DMS153 (cell line): ENCODE results near the gene BAMBI.
"Not testable (repeated sequence)": the region's sequence is repeated elsewhere in the genome, so short reads cannot be mapped to it uniquely, and the experiment has no call there.

Experiments used
- DNase-seq: peaks from one replicate; lab custom pipeline; 2025; lab: John Stamatoyannopoulos, UW

Gene BAMBI, protein sequence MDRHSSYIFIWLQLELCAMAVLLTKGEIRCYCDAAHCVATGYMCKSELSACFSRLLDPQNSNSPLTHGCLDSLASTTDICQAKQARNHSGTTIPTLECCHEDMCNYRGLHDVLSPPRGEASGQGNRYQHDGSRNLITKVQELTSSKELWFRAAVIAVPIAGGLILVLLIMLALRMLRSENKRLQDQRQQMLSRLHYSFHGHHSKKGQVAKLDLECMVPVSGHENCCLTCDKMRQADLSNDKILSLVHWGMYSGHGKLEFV

DNA sequence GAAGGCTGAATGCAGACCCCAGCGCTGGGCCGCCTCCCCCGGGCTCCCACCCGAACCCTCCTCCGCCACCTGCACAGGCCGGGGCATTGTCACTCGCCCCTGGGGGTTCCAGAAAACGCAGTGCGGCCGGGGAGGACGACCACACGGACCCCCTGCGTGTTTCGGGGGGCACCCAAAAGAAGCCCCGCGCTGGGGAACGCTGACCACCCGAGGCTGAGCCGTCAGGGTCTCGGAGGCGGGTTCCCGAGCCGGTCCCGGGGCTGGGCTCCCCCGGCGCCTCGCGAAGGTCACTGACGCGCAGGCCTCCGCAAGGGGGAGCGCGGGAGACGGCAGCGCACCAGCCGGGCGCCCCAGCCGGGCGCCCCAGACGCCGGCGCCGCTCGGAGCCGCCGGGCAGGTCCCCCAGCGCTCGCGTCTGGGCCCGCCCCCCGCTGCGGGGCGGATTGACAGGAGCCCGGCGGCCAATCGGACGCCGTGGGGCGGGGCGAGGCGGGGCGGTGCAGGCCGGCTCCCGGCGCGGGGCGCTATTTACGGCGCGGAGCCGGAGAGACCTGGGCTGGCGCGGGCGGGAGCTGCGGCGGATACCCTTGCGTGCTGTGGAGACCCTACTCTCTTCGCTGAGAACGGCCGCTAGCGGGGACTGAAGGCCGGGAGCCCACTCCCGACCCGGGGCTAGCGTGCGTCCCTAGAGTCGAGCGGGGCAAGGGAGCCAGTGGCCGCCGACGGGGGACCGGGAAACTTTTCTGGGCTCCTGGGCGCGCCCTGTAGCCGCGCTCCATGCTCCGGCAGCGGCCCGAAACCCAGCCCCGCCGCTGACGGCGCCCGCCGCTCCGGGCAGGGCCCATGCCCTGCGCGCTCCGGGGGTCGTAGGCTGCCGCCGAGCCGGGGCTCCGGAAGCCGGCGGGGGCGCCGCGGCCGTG, at the start of gene BAMBI:
BAMBI (plus strand) TSS at position 554 of the 920 bp plus-strand sequence. CDS start 377 bp downstream, outside the sequence.
- DNase-seq: peak; percentile 65

DNA sequence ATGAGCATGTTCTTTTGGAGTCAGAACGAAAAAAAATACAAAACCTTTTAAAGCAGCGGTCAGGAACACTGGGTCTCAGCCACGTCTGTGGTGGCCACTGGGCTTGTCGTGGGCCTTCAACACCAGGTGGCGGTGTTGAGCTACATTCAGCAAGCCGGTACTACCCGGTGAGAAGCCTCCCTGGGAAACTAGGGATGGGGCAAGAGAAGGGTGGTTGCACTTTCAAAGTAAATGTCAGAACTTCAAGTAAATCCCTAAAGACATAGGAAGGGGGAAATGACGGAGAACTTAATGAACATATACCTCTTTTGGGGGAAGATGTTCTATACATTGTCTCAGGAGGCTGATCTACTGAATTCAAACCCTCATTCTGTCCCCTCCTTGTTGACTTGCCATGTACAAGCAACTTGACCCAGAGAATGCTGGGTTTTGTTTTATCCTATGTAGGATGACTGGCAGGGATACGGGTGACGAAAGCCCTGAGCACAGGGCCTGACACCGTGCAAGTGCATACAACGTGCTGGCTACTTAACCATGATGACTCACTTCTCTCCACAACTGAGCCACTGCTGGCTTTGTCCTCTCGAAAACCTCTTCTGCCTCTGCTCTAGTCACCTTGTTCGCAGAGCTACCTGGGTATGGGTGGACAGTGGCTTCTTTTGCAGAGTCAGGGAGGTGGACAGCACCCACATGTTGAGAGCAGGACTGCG, 49.0 kb upstream of the BAMBI start:
- DNase-seq: peak; percentile 9

DNA sequence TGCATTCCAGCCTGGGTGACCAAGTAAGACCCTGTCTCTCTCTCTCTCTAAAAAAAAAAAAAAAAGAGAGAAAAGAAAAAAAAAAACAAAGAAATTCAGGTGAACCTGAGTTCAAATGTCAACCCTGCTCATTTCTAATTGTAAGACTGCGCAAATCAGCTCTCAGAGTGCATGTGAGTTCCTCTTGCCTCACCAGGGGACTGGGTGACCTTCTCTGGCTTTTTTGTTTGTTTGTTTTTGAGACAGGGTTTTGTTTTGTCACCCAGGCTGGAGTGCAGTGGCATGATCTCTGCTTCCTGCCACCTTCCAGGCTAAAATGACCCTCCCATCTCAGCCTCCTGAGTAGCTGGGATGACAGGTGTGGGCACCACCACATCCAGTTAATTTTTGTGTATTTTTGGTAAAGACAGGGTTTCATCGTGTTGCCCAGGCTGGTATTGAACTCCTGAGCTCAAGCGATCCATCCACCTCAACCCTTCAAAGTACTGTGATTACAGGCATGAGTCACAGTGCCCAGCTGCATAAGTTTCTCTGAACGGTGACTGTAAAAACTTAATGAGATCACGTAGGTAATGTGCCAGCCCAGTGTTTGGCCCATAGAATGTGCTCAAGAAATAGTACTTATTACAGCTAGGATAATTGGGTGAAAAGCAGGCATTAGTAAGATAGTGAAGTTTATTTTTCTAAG, 45.3 kb upstream of the BAMBI start:
- DNase-seq: no peak

DNA sequence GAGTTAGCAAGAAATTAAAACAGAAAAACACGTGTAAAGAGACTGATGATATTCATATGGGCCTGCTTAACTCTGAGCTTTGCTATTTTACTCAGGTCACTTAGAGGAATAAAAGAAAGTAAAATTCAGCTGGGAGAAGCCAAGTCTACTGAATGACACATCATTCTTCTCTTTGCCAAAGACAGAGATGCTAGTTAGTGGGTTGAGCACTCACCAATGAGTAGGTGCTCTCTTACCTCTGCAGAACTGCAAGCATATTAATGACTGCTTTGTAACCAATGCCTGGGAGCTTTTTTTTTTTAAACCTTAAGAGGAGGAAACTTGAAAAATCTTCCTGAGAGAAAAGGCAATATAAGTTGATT, 44.8 kb upstream of the BAMBI start:
- DNase-seq: no peak

DNA sequence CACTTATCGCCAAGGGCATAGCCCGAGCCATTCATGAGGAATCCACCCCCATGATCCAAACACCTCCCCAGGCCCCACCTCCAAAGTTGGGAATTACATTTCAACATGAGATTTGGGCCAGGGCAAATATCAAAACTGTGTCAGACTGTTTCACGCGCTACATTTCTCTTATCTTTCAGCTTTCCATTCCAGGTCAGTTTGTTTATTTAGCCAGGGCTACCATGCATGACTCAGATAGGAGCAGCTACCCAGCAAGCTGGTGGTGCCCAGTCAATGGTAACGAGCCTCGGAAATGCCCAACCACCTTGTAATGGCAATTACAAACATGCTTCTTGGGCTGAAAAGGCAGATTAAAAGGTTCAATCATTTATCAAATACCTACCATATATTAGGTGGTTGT, 43.6 kb upstream of the BAMBI start:
- no peak for DNase-seq

DNA sequence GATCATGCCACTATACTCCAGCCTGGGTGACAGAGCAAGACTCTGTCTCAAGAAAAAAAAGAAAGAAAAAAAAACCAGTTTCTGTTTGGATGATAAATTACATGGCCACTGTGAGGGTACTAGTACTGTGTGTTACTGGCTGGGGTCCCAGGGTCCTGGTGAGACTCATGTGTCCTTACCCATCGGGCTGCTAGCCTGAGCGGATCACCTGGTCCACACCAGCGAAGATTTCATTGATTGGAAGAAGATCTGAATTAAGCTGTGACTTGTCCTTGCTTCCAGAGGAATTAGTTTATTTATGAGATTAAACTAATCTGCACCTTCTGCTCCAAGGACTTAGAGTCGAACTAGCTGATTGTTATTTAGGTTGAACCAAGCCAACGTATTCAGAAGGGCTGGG, 40.0 kb upstream of the BAMBI start:
- DNase-seq: no peak

DNA sequence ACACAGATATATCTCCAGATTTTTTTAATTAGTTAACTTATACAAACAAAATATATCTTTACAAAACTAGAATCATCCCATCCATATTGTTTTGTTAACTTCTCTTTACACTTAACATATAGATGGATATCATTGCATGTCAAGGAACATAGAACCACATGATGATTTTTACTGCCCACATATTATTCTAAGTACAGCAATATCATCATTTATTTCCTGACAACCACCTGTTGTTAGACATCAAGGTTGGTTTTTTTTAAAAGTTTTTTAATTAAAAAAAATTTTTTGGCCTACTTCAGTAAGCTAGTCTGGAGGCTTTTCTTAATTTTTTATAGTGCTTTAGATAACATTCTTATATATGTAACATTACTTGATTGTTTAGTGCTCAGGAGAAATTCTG, 38.9 kb upstream of the BAMBI start:
- DNase-seq: no peak

DNA sequence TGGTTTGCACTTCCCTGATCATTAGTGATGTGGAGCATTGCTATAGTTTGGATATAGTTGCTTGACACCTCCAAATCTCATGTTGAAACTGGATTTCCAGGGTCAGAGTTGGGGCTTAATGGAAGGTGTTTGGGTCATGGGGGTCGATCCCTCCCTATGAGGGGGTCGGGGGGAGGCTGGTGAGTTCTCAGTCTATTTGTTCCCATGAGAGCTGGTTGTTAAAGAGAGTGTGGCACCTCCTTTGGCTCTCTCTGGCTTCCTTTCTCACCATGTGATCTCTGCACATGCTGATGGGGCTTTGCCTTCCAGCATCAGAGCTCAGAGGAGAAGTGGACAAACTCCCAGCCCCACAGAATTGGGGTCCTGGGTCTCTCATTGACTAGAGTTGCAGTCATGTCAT, 36.8 kb upstream of the BAMBI start:
- no peak for DNase-seq

DNA sequence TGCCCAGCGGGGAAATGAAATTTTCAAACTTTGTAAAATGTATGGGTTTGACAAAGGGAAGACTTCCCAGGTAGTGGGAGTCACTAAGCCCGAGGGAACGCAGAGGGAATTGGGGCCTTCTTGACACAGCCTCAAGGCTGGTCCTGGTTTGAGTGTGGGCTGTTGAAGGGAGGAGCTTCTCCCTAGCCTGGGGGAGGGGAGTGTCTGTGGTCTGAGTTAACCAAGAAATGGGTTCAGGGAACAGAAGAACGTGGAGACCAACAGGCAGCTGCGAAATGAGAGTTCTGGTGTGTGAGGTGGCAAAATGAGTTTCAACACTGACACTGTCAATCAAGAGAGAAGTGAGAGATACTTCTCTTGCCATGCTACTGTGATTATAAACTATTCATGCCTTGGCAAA, 32.7 kb upstream of the BAMBI start:
- DNase-seq: no peak

DNA sequence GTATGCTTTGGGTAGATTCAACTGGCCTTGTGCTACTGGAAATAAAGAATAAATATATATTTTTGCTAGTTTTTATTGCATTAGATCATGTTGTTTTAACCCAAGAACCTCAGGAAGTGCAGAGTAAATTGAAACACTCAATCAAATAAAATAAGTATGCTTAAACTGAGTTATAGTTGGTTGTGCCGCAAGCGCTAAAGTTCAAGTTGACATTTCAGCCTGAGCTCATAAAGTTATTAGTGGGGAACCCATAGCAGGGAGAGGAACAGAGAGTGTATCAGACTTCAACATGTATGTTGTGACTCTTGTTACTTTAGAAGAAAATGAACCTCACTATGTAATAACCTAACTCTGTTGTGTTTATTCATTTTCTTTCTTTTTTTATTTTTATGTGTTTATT, 25.2 kb upstream of the BAMBI start:
- no peak for DNase-seq

DNA sequence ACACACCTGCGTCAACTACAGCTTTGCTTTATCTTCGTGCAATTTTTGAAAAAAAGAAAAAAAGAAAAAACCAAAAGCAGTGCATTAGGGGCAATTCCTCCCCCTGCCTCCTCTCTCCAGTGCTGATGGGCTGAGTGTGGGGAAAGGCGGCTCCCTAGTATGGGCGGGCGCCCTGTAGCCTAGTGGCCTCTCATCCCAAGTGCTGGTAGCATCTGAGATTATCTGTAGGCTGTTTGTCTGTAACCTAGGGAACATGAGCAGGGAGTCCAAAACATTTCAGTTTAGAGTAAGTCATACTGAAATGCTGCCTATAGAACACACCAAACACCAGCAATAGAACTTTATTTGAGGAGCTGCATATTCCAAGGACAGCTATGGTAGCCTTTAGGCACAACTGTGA, 24.6 kb upstream of the BAMBI start:
- DNase-seq: no peak

DNA sequence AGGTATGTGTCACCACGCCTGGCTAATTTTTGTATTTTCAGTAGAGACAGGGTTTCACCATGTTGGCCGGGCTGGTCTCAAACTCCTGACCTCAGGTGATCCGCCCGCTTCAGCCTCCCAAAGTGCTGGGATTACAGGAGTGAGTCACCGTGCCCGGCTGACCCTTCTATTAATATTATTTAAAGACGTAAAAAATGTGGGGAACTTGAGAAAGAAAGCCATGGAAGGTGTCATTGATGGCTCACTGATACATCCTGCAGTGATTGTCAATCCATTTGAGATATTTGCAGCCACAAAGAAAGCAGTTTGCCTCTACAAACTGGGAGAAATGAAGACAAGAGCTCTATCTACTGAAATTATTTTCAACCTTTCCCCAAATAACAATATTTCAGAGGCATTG, 18.5 kb upstream of the BAMBI start:
- DNase-seq: not testable (repeated sequence)

DNA sequence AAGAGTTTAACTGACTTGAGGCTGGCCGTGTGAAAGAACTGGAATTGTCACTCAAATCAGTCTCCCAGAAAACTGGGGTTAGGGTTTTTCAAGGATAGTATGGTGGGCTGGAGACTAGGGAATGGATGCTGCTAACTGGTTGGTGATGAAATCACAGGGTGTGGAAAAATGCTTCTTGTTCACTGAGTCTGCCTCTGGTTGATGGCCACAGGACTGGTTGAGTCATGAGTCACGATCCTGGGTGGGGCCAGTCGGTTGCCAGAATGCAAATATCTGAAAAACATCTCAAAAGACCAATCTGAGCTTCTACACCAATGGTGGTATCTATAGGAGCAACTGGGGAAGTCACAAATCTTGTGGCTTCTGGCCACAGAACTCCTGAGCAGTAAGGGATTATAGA, 16.3 kb upstream of the BAMBI start:
- no peak for DNase-seq

DNA sequence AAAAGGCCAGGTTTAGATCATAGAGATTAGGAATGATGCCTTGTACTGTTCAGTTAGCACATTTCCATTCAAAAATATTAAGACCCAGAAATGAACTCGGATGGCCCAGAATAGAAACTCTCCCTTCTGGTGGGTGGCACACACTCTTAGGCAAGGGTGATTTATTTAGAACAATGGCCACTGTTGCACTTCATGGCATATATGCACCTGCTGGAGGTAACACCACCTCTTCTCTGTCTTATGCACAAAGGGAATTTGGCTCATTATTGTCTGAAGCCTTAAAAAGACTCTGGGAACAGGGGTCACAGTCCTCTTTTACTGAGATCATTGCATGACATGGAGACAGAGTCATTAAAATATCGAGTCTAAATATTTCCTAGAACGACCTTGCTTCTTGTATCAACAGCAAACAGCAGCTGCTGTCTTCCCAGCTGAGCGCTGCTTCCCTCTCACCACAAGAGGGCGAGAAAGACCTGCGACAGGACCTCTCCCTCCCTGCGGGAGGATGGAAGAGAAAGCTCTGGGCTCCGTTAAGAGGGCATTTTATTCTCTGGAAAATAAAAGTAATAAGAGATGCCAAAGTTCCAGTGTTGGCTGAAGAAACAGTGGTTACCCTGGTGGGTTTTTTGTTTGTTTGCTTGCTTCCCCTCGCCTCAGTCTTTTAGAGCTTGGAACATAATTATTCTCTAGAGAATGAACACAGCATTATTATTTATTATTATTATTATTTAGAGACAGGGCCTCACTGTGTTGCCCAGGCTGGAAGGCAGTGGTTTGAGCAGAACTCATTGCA, 13.5 kb upstream of the BAMBI start:
- peak; percentile 59 for DNase-seq

DNA sequence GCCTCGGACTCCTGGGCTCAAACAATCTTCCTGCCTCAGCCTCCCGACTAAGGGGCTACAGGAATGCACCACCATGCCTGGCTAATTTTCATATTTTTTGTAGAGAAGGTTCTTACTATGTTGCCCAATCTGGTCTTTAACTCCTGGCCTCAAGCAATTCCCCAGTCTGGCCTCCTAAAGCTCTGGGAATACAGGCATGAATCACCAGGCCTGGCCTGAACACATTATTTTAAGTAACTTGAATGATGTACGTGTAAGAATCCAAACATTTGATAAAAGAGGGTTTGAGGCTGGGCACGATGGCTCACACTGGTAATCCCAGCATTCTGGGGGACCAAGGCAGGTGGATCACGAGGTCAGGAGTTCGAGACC, 13.0 kb upstream of the BAMBI start:
- no peak for DNase-seq

DNA sequence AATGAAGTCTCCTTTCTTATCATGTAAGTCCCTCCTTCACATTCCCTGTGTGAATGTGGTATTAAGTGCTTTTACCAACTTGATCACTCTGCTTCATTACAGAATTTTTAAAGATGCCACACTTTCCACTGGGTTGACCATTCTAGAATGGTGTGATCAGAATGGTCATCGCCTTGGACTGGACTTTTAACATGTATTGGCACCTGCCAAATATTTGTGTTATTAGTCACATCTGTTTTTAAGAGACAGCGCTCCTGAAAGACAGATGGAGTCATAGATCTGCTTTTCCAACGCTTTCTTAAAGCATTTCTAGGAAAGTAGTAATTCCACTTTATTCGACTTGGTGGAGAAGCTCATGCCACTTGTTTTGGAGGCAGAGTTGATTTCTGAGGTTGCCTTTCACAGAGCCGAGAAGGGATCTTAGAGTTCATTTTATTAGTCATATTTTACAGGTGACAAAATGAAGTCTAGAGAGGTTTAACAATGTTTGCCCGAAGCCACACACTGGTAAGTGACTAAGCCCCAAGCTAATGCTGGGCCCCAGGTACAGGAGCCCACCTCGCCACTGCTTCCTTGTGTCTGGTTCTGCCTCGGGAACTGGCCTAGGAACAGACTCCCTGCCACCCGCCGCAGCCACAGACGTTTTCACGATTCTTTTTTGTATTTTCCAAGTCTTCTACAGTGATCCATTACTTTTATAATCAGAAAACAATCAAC, 10.4 kb upstream of the BAMBI start:
- no peak for DNase-seq

DNA sequence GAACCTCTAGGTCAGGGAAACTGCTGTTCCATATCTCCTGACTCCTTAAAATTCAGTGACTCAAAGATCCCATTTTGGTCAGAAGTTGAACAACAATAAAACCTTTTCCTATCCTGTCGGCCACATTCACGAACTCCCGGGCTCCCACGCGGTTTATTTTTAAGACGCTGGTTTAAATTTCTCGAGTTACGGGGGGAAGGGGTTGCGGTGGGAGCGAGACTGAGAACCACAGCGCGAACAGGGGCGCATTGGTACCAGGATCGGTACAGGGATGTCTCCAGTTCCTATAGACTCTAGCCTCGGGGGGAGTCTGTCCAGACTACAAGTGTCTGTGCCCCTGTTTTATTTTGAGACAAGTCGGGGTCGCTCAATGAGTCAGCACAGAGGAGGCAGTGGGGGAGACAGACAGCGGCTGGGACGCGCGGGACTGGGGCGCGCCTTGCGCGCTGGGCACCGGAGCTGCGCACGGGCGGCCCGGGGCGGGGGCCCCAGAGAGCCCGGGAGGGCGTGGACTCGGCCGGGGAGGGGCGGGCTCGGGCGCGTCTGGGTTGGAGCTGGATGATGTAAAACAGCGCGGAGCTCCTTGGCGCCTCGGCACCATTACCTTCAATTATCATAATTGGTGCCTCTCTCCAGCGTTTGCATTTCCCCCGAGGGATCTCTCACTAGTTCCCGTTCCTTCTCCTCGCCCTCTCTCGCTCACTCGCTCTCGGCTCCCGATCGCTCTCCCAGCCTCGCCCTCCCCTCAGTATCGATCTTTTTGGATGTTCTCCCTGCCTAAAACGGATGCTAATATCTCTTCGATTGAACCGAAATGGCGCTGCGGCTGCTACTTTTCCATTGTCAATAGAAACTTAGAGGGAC, 8.7 kb upstream of the BAMBI start:
- DNase-seq: peak; percentile 33

DNA sequence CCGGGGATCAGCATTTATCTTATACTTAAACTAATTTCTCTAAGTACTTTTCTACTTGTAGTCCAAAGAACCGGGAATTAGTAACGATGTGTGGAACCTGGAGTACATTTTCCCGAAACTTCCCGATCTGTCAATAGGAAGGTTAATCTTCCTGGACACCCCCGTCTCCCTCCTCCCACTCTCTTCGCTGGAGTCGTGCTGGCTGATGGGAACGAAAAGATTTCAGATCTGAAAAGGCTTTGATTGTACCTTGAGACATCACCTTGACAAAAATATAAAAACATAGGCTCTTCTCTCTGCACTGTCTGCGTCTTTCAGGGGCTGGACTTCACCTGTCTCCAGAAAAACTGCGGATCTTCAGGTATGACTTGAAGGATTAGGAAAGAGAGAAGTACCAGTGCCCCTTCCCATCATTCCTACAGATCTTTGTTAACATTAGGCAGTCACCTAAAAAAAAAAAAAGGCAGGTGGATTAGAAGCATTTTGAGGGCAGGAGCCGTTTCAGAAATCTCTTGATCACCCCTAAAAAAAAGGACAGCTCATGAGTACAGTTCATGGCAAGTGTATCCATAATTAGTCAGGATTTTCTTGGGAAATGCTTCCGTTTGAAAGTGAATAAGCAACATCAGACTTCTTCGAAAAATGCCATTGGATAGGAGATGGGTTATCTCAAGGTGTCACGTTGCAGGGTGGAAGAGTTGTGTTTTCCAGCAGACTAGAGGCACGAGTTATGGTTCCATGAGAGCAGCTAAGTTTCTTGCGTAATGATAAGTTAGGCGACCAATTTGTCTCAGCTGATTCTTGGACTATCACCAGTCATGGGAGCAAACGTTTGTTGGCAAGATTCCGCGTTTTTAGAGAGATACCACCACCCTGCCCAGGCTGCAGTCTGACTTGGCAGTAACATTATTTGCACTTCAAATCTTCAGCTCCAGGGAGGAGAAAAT, 7.8 kb upstream of the BAMBI start:
- no peak for DNase-seq

DNA sequence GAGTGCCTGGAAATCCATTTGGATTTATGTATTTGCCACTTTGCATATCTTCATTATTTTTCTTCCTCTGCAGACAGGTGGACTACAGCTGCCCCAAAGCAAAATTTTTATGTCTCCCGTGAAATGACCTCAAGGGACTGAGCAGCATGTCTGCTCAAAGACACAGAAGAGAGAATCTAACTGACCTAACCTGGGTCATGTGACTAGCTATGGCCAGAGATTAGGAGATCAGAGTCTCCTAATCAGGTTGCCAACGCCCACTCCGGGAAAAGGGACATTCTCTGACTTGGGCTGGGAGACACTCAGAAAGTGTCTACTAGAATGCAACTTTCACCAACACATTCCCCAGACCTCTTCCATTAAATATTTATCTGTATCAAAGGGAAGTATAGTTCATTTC, 2.5 kb upstream of the BAMBI start:
- no peak for DNase-seq
